HG02981 (cell line): ENCODE data around the gene LZIC.
A peak's percentile ranks its signal among the peaks of the same experiment; 100 is the strongest.

Experiments
- ATAC-seq: cut with Tn5 transposase; IDR thresholded peaks from one replicate; pipeline ENCODE4 v1.9.1; 2021; ENCODE audit warnings: mild to moderate bottlenecking, moderate library complexity; ENCODE audit not compliant: unreplicated experiment

The LZIC gene

DNA sequence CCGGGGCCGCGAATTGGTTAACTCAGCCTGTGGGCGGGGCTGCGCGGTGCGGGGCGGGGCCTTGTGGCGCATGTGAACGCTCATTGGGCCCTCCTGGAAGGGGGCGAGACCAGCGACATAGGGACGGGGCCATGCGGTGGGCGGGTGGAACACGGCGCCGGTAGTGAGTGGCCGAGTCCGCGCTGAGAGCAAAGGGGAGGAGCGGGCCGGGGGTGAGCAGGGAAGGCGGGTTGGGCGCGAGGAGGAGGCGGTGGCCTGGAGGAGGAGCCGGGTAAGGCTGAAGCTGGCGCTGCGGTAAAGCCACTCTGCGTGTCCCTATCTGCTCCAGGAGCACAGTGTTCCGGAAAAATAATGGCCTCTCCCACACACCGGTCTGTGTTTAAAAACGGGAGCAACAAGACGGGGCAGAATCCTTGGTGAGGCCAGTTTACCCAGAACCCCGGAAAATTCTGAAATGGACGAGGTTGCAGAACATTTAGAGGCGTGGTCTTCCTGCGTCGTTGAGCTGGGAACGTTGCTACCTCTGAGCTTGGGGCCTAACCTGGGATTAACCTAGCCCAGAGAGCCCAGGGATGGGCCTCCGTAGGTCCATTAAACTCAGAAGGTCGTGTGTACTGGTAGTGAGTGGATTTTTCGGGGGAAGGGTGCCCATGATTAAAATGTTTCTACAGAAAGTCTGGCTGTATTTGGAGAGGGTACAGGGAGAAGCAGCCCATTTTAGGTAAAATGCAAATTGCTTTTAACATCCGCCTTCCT, 32.6 kb downstream of the LZIC start:
- peak; percentile 95 for ATAC-seq

DNA sequence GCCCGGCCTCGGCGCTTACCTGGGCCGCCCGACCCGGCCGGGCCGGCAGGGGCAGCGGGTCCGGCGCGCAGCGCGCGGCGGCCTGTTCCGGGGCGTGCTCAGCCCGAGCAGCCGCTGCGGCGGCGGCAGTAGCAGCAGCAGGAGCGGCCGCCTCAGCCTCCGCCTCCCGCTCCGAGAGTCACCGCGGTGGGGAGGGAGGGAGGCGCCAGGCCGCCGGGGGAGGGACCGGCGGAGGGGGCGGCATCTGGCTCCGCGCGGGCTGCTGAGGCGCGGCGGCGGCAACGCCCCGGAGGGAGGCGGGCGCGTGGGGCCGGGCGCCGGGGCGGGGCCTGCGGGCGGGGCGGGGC, 33.1 kb downstream of the LZIC start, which contains the start of gene CTNNBIP1:
Gene CTNNBIP1, minus strand, starts transcription at position 194 of the 347 bp plus-strand sequence. CDS start 38,205 bp downstream, outside the sequence.
- peak; percentile 70 for ATAC-seq

DNA sequence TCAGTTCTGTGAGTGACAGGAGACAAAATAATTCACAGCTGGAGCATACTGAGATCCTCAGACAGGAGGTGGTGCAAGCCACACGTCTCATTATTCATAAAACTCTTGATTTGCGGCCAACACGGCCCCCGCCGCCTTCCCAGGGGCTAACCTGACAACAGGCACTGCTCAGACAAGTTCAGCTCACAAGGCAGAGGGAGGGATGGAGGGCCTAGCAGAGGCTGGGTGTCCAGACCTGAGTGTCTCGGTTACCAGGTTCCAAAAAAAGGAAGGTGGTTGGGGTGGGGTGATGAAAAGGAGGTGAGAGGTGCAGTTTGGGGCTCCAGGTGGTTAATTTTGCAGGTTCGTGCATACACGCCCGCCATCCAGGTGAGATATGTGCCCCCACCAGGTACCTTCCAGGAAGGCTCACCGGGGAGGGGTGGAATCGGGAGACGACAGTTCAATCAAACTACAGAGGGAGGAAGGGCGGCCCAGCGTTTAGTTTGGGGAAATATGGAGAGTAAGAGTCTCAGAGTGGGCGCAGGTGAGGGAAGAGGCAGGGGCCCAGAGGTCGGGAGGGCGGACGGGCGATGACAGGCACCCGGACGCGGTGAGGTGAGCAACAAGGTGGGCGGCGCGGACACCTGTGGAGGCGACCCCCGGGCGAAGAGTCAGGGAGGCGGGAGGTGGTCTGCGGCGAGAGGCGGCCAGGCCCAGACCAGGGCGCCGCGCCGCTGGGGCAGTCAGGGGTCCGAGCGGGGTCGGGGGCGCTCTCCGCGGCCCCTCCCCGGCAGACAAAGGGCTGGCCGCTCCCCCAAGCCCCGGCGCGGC, 33.8 kb downstream of the LZIC start:
- peak; percentile 2 for ATAC-seq

DNA sequence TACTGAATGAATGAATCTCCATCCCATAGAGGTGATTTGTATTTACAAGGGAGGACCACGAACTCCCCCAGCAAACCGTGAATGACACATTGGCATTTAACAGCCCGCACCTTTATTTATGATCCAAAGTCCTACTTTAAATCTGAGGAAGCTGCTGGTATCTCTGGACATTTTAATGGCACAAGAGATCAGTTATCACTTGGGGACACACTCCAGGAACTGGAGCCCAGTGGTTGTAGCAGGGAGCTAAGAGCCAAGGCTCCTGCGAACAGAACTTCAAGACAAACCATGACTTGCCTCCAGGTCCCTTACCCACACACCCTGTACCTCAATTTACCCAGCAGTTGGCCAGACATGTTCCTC, 34.3 kb downstream of the LZIC start:
- ATAC-seq: no peak

DNA sequence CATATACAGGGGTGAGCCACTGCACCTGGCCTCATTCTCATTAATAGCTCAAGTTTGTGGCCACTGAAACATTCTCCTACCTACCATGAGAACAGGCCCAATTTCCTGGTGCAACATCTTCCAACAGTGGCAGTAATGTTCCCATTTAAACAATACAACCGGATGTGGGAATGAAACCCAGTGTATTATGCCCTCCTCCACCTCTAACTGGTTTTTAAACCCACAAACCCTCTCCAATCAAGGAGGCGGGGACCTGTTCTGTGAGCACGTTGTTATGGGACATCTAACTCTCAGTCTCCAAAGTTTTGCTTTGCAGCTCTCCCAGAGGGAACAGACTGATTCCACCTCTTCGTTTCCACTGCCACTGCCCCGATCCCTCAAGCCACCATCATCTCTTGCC, 35.8 kb downstream of the LZIC start:
- ATAC-seq: no peak

DNA sequence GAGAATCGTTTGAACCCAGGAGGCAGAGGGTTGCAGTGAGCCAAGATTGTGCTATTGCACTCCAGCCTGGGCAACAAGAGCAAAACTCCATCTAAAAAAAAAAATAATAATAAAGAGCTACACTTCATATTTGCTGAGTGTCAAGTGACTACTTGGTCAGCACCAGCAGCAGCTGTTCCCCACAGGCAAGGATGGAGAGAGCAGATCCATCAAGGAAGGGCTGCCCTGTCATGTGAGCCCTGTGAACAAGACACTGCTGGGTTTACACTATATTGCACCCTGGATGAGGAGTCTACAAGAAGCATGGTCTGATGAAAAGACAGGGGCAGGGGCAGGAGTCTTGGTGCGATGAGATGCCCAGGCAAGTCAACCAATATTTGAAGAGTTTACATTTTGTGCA, 36.7 kb downstream of the LZIC start:
- no peak for ATAC-seq

DNA sequence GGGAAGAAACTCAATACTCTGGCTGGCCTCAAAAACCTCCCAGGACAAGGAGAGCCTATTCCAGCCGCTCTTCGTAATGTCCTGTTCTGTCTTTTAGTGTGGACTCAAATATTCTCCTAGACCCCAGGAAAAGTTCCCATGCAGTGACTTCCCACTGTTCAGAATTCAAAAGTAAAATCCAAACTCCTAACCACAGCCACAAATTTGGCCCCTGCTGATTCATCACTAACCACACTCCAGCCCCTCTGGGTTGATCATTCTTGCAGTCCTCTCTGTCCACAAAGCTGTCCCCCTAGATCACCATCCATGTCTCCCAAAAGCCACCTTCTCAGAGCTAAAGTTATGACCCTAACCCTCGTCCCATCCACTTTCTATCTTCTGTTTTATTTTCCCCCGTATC, 38.2 kb downstream of the LZIC start:
- ATAC-seq: no peak

DNA sequence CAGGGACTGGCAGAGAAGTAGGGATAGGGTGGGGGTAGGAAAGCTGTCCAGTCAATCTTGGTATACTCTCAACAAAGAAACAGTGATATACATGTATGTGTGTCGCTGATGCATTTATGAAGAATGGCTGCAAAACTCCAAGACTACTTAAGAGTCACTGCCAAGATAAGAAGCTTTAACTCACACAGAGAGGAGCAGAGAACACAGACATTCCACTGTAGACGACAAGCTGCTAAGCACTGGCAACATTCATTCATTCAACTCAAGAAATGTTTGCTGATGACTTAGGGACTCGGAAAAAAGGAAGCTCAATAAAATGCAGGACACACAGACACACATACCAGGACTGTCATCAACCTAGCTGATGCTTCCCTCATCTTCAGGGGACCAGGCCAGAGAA, 38.6 kb downstream of the LZIC start:
- no peak for ATAC-seq

DNA sequence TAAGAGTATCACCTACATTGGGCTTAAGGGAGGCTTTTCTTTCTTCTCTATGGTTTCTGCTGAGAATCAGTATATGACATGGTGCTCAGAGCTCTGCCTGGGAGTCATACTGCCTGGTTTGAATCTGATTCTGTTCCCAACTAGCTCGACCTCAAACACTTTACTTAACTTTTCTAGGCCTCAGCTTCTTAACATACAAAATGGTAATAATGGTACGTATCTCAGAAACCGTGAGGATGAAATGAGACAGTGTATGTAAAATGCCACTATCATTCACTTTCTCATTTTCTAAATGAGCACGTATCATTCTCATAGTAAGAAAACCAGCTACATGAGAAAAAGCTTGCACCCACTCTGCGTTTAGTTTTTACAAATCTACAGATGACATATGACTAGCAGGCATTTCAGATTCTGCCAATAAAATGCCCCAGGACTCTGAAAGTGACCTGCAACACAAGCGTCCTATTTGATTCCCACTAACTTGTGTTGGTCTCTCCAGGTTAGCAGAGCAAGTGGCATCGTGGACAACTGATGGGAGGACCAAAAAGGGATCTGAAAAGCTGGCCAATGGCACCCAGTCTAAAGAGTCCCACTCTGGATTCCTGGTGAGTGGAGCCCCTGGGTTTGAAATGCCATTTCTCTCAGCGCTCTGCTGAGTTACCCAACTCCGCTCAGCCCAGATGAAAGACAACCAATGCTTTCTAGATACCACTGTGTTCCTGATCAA, 39.2 kb downstream of the LZIC start:
- ATAC-seq: no peak

DNA sequence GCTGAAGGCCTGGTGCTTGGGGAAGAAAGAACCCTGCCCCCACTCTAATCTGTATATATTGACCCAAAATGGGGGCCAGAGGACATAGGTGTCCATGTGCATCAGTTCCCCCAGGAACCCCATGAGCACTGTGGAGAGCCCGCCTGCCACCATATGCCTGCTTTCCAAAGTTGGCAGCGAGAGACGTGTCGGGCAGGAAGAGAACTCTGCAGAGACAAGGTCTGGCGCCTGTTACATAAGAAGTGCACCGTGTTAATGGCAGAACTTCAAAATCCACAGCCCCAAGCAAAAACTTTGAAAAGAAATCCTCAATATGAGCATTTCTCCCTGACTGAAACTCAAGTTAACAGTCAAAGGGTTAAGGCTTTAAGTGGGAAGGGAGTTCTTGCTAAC, 41.1 kb downstream of the LZIC start:
- no peak for ATAC-seq

DNA sequence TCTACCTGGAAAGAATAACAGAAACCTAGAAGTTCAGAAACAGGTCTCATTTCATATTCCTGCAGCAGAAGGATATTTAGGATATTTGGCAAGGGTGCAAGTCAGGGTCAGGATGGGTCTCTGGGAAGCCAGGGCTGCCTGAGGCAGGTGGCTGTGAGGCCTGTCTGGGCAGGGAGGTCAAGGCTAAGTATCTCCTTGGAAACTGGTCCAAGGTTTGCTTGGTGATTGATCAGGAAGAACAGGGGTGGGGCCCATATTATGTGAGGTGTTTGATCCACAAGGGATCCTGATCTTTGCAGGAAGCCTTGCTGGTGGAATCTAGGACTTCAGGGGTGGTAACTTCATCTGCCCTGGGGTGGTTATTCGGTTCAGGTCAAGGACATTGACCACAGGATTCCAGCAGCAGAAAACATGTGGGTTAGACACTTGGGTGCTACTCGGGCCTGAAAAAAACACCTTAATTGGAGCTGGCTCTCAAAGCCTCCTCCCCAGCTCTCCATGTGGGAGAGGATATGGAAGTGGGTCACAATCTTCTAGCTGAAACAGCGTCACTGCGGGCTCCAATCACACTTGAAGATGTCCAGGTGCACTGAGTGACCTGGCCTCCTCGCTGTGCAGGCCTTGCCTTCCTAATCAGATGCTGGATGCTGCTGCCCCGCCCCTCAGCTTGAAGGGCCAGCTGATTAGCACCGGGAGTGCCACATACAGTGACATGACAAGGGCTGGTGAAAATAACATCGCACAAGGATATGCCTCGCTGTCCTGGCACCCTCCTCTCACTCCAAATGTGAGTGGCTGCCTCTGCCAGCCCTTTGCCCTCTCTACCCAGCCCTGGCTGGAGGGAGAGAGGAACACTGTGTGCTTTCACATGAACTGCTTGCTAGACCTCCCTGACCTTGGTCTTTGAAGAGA, 41.8 kb downstream of the LZIC start:
- ATAC-seq: no peak

DNA sequence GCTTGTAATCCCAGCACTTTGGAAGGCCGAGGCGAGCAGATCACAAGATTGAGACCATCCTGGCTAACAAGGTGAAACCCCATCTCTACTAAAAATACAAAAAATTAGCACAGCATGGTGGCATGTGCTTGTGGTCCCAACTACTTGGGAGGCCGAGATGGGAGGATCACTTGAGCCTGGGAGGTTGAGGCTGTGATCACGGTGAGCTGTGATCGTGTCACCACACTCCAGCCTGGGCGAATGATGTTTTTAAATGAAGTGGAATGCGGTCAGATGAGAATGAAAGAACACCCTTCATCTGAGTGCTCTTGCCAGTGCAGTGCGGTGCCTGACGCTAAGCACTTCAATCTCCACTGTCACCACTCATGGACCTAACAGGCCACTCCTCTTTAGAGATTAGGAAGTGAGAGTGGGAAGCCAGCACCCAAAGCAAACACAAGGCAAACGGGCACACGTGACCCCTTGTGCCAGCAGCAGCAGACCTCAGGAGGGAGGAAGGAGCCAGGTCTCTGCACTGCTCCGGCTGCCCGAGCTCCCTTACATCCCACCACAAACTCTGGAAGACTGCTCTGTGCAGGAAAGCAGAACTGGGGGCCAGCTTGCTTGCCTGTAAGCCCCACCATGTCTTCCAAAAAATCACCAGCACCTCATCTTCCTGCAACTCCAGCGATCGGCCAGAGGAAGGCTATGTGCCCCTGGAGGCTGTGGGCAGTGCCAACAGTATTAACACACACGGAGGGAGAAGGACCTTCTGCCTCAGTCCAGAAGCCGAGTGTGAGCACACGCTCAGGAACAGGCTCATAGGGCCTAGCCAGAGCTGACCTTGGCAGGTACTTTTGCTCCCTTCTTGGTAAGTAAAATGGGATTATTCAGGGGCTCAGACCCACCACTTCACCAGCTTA, 42.8 kb downstream of the LZIC start:
- no peak for ATAC-seq

DNA sequence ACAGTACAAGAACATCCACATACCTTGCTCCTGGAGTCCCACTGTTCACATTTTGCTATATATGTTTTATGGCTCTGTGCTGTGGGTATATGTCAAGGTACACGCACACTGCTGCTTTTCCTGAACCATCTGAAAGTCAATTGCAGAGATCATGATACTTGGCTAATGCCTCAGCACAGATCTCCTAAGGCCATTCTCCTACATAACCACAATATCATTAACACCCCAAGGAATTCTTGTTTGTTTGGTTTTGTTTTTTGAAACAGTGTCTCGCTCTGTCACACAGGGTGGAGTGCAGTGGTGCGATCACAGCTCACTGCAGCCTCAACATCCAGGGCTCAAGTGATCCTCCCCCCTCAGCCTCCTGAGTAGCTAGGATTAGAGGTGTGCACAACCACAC, 49.1 kb downstream of the LZIC start:
- ATAC-seq: no peak

DNA sequence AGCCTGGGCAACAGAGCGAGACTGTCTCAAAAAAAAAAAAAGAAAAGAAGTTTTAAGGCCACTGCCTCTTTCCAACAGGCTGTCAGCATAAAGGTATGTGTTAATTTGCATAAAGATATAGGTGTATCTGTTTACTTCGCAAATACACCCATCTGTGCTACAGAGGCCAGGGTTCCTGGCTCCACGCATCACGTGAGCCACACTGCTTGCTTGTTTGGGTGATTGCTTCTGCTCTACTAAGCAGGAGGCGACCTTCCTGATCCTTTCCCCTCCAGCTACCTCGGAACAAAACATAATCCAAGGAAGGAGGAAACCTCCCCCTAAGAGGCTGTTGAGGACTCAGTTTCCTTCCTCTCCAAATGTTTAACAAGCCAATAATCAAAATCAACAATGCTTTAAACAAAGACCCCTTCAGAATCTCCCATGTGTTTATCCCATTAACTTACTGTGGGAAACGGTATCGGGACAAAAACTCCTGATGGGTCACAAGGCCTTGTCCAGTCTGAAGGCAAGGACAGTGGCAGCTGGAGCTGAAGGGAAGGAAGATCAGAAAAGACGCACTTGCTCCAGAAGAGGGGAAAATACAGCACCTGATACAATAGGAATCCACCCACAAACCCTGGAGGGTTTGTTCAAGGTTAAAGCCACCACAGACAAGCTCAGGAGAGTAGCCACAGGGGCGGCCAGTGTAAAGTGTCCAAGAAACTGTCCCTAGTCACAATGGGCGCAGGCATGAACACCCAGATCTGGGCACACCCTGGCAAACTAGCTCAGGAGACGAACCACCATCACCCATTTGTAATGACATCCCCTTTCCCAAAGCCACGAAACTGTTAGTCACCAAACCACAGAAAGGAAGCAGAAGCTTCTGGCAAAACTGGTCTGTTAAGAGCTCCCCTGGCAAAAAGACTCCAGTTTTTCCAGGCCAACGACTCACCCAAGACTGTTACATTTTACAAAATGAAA, 50.3 kb downstream of the LZIC start:
- no peak for ATAC-seq

DNA sequence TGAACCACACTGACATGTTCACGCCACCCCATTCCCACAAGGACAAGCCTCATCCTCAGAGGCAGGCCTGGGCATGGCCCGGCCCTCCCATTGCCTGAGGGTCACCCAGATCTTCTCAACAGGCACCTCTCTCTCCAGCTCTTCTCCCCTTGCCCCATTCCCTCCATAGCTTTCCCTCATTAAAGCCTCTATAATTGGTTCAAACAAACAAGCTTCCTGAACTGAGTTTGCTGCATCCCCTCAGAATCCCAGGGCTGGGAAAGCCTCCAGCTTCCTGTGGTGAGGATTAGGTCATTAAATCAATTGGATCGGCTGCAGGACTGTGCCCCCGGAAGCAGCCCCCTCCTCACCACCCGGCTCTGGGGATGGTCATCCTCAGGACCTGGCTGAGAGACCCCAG, 52.0 kb downstream of the LZIC start:
- no peak for ATAC-seq

DNA sequence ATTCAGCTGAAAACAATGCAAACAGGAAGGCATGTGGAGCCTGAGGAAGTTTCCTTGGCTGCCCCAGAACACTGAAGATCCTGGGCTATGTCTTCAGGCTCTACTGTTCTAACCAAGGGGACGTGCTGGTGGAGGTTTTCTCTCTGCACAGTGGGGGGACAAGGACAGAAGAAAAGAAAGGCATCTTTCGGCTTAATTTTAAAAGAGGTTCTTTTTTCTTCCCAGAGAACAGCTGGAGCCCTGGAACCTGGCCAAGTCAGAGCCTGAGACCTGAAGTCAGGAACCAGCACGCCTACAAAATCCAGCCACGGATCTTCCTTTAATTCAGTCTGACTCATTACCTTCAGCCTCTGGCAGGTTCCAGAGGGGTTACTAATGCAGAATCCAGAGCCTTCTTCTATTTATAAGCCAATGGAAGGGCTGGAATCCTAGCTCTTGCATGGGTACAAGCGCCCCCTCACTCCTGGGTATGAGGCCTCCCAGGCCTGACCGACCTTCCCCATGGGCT, 52.9 kb downstream of the LZIC start:
- ATAC-seq: no peak

DNA sequence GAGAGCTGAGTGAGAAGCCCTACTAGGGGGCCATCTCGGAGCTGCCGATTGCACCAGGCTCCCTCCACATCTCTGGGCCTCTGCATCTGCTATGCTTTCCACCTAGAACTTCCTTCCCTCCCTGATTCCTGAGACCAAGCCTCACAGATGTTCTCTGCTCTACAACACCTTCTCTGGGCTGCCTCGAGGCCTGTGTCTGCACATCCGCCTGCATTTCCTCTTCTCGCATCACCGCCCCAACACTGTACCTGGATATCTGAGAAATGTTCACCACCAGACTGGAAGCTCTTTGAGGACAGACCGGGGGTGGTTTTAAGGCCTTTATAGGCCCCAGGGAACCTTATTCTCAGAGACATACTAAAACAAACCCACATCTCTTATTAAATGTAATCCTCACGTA, 53.8 kb downstream of the LZIC start:
- ATAC-seq: no peak

DNA sequence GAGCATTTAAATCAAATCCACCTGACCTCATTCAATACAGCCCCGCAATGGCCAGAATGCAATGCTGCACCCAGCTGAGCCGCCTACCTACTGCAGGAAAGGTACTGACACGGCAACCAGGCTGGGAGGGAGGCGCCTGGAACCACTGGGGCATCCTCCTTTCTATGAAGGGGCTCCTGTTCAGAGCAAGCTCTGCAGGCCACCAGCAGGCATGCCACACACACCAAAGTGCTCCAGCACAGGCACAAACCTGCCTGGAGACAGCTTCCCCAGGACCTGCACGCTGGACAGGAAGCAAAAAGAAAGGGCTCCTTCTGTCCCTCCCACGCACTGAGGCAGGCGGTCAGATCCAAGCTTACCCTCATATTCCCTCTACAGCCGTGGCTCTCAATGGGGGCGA, 54.3 kb downstream of the LZIC start:
- no peak for ATAC-seq
